GM20431 (cell line): ENCODE measurements around the gene TMED1.
"Not testable (repeated sequence)": the region's sequence is repeated elsewhere in the genome, so short reads cannot be mapped to it uniquely, and the experiment has no call there.

ENCODE experiments used
- in situ Hi-C: fragments of 300-500 bp; cut with MseI, MboI; formaldehyde crosslinking; loops from one replicate; pipeline ENCODE4 v1.15.0; 2020; ENCODE audit warnings: low sequenced_read_pairs; ENCODE audit not compliant: unreplicated experiment

TMED1 gene, protein sequence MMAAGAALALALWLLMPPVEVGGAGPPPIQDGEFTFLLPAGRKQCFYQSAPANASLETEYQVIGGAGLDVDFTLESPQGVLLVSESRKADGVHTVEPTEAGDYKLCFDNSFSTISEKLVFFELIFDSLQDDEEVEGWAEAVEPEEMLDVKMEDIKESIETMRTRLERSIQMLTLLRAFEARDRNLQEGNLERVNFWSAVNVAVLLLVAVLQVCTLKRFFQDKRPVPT

DNA sequence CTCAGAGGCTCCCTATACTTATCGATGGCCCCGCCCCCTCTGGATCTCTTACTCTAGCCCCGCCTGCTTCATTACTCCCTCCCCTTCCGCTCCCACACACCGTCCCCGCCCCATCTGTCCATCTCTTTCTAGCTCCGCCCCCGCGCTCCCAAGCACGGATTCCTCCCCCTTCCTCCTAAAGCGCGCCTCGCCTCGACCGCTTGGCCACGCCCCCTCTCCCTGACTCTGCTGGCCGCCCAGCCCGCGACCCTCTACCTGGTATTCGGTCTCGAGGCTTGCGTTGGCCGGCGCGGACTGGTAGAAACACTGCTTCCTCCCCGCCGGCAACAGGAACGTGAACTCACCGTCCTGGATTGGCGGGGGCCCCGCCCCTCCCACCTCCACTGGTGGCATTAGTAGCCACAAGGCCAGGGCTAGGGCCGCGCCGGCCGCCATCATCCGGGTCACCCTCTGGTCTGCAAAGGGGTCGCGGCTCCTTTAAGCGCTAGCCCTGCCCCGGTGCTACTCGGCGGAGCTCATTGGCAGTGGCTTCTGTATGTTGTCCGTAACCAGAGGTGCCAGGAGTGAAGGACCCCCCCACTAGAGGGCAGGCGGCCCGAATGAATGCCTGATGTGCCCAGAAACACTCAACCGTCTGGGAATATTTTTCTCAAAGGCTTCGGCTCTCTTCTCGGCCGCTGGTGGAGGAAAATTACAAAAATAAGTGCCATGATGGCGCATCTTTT lies at the start of gene TMED1:
Gene TMED1, minus strand, starts transcription at position 459 of the 725 bp plus-strand sequence. Its CDS starts 21 bp downstream, at position 438.
- in situ Hi-C loops: no loop called here

DNA sequence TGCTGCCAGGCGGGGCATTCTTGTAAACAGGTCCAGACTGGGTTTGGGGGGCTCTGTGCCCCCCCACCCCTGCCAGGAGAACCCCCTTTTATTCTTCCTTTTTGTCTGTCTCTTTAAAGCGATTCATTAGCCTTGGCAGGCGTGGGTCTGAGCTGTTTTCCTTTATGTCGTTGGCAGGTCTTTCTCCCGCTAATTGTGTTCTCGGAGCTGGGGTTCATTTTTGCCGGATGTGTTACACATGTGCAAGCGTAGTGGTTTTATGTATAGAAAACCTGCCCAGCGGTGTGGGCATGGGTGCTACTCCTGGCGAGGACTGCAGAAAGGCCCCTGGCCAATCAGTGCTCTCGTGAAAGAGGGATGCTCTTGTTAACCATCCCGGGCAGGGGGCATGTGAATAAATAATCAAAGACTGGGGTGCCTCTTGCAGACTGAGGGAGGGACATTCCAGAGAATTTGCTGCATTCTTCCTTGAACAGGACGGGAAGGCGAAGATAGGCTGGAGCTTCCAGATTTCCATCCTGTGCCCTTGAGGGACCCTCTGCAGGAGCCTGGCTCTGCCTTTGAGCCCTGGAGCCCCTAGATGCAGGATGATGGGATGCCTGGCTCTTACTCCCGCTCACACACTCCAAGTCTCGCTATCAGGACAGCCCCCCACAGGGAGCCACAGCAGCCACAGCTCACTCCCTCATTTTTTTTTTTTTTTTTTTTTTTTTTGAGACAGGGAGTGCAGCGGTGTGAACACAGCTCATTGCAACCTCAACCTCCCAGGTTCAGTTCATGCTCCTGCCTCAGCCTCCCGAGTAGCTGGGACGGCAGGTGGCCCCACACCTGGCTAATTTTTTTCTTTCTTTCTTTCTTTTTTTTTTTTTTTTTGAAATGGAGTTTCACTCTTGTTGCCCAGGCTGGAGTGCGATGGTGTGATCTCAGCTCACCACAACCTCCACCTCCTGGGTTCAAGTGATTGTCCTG lies 49.5 kb upstream of the TMED1 start:
- in situ Hi-C loops: no loop called here

DNA sequence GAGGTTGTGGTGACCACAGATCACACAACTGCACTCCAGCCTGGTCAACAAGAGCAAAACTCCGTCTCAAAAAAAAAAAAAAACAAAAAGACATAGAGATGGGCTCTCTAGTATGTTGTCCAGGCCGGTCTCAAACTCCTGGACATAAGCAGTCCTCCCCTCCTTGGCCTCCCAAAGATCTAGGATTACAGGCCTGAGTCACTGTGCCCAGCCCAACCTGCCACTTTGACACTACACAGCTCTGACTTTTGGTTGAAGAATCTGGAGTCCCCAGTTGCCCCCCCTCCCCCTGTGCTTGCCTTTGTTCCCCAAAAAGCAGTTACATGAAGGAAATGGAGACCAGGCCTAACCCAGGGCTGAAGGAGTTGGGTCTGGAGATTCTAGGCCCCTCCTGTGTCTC lies 48.3 kb upstream of the TMED1 start:
- in situ Hi-C loops: no loop called here

DNA sequence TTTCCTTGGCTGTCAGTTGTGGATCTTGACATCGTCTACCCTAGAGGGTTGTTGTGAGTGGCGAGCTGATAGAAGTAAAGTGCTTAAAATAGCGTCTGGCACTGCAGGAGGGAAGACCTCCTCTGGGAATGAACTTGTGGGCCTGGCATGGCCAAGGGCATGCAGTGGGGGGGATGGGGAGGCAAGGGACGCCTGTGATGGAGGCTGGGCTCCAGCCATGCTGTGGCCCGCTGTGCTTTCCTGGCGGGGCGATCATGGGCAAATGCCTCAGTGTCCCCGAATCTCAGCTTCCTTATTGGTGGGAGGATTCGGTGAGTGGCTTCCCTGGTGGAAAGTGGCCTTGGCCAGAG lies 46.1 kb upstream of the TMED1 start:
- in situ Hi-C loops: no loop called here

DNA sequence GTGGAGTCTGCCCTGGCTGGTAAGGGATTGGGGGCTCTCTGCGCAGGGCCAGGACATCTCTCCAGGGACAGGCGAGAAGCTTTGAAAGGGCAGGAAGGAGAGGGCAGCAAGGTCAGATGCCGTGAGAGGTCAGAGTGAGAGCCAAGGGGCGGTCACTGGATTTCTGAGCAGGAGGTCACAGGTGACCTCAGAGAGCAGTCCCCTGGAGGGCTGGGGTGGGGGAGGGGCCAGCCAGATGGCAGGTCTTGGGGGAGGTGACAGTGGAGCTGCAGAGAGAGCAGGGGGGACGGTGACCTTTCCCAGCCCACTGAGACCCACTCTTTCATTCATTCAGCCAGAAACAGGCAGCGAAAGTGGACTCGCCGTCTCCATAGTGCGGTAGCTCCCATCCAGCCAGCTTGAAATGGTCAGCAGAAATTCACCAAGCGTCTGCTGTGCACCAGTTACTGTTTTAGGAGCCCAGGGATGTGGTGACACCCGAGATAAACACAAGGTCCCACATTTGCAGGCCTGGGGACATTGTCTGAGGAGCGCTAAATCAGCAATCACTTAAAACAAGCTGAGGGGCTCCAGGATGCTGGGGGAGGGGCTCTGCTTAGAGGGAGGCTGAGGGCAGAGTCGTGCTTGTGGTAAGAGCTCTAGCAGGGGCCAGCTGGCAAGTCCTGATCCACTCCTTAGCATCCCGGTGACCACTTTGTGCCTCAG lies 45.5 kb upstream of the TMED1 start:
- in situ Hi-C loops: no loop called here

DNA sequence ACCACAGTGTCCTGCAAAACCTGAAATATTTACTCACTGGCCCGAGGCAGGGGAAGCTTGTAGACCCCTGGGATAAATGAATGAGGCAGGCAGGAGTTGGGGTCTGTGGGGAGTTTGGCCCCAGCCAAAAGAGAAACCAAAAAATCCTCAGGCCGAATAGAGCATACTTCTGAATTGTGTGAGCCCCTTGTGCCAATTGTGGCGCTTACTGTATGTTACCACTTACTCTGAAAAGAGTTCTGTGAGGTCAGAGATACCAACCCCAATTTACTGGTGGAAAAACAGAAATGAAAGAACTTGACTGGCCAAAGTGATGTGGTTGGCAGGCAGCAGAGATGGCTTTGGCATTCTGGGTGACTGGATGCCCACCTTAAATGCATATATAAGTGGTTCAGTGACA lies 42.2 kb upstream of the TMED1 start:
- in situ Hi-C loops: no loop called here

DNA sequence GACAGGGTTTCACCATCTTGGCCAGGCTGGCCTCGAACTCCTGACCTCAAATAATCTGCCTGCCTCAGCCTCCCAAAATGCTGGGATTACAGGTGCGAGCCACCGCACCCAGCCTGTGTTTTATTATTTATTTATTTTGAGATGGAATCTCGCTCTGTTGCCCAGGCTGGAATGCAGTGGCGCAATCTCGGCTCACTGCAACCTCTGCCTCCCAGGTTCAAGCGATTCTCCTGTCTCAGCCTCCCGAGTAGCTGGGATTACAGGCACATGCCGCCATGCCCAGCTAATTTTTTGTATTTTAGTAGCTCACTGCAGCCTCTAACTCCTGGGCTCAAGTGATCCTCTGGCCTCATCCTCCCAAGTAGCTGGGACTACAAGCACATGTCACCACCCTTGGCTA lies 41.6 kb upstream of the TMED1 start:
- in situ Hi-C loops: not testable (repeated sequence)

DNA sequence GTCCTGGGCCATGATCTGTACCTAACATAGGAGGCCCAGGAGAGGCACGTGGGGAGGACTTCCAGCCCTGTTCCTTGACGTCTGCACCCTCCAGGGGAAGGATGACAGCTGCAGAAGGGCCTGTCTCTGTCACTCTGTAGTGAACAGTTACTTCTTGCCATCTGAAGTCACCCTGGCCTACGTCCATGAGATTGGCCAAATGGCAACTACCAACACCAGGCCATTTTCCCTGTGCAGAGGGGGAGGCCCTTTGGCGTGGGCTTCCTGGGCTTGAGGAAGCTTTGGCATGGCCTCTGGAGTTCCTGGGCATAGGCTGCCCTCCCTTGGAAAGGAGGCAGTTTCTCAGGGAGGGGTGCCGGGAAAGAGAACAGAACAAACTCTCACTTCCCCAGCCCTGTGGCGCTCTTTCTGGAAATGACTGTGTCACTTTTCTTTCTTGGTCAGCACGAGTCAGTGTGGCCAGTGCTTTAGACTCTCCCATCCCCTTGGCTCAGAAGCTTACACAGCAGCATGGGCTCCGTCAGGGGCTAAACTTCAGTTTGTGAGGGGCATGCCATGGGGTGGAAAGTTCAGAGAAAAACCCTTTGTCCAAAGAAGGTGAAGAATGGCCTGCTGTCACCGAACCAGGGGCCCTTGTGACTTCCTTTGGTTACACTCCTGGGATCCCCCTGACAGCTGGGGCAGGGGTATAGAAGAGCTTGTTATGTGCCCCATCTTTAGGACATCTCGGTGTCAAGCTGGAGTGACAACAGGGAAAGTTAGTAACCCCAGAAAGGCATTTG lies 40.6 kb upstream of the TMED1 start:
- in situ Hi-C loops: no loop called here

DNA sequence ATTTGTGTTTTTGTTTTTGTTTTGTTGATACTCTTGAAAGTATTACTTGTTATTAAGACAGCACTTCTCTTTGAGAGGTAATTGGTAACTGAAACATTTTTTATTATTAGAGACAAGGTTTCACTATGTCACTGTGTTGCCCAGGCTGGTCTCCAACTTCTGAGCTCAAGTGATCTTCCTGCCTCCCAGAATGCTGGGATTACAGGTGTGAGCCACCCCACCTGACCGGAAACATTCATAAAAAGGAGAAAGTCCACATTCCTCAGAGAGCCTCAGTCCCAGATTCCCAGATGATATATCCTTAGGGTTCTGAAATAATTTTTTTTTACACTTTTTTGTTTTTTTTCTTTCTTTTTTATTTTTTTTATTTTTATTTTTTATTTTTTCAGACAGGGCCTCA lies 38.0 kb upstream of the TMED1 start:
- in situ Hi-C loops: loop anchor here (25.0 kb wide), 1 partner anchor 162 kb away; the partner anchor contains the start of genes DNM2 and QTRT1

DNA sequence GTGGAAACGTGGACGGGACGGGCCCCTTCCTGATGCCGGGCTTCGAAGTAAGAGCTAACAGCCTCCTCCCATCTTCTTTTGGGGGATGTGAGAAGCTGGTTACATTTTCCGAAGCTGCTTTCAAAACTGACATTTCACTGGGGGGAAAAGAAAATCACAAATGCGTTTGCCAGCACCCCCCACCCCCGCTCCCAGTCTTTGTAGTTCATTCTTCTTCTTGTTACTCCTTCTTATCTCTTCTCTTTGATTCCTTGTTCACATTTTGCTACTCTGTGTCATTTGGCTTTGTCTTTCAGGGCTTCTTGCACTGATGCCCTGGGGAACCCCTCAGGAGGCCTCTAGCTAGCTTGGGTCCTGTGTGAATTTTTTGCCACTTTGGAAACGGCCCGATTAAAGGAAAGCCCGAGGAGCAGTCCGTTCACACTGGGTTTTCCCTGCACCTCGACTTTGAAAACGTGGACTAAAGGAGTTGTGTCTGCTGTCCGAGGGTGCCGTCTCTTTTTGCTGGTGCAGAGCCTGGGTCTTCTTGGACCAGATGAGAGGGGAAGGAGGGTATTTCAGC lies 36.6 kb upstream of the TMED1 start:
- in situ Hi-C loops: loop anchor here (25.0 kb wide), 1 partner anchor 160 kb away; the partner anchor contains the start of genes DNM2 and QTRT1

DNA sequence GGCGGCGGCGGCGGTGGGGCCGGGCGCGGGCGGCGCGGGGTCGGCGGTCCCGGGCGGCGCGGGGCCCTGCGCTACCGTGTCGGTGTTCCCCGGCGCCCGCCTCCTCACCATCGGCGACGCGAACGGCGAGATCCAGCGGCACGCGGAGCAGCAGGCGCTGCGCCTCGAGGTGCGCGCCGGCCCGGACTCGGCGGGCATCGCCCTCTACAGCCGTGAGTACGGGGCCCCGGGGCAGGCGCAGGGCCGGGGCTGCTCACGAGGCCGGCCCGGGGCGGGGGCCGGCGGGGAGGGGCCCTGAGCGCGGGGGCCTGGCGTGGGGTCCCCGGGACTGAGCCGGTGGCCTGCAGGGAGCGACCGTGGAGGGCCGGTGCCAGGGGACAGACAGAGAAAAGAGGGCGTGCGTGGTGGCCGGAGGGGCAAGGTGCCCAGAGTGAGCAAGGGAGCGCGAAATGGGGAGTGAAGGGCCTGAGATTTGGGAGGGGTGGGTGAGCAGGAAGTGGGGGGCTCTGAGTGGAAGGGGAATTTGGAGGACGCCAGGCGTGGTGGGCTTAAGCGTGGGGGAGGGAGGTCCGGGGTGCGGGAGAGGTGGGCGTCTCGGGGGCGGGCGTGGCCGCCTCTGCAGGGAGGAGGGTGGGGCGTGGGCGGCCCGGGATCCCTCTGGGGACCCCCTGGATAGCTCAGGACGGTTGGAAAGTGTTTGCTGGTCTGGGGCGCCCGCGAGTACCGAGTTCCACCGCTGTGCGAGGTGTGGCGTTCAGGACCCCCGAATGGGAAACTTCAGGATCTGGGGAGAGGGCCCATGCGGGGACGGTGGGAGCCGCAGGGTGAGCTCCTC lies 35.9 kb upstream of the TMED1 start:
- in situ Hi-C loops: loop anchor here (25.0 kb wide), 1 partner anchor 160 kb away; the partner anchor contains the start of genes DNM2 and QTRT1

DNA sequence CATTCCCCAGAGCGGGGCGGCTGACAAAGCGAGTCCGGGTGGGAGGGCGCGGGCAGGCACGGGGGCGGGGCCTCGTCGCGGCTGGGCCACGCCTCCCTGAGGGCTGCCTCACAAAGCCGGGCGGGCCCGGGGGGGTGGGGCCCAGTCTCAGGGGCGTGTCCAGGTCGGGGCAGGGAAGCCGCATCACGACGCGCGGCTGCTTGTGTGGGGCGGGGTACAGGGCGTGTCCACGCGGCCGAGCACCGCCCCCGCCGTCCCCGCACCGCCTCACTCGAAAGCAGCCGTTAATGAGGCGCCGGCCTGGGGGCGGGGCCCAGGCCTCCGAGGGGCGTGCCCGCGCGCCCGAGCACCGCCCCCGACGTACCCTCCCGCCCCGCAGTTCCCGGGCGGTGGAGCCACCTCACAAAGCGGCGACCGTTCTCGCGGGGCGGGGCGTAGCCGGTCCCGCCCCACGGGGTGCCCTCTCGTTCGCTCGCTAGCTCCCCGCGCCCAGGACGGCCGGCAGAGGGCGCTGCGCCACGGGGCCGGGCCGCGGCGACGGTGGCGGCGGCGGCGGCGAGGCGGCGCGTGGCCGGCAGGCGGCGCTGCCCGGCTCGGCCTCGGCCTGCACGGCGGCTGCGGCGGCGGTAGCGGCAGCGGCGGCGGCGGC lies 35.1 kb upstream of the TMED1 start, which contains the start of gene CARM1:
Gene CARM1, plus strand, starts transcription at position 599 of the 649 bp plus-strand sequence. CDS start 150 bp downstream, outside the sequence.
- in situ Hi-C loops: loop anchor here (25.0 kb wide), 1 partner anchor 159 kb away; the partner anchor contains the start of genes DNM2 and QTRT1

DNA sequence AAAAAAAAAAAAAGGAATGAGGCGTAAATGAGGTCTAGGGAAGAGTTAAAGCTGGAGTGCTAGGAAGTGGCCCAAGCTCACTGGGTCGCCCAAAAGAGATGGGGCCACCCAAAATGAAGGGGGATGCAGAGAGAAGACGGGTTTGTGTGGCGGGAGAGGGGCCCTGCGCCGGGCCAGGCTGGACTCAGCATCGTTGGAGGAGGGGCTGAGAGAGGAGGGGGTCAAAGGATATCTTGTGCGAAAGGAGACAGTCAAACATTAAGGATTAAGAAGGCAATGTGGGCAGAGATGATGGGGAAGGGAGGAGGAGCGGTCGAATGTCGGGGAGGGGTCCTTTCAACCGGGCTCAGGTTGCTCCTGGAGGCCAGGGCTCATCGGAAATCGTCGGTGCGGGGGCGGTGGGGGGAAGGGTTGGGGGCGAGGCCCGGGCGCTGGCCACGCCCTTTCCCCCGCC lies 34.5 kb upstream of the TMED1 start:
- in situ Hi-C loops: loop anchor here (25.0 kb wide), 1 partner anchor 158 kb away; the partner anchor contains the start of genes DNM2 and QTRT1

DNA sequence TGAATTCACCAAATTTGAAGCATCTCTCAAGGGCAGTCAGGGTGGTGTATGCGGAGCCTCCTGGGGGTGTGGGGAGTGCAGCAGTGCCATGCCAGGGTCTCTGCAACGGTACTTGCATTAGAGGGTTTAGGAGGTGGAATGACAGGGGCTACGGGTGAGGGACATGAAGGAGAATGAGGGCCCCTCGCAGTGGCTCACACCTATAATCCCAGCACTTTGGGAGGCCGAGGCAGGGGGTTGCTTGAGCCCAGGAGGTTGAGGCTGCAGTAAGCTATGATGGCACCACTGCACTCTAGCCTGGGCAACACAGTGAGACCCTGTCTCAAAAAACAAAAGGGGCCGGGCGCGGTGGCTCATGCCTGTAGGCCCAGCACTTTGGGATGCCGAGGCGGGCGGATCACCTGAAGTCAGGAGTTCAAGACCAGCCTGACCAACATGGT lies 33.9 kb upstream of the TMED1 start:
- in situ Hi-C loops: loop anchor here (25.0 kb wide), 1 partner anchor 158 kb away; the partner anchor contains the start of genes DNM2 and QTRT1

DNA sequence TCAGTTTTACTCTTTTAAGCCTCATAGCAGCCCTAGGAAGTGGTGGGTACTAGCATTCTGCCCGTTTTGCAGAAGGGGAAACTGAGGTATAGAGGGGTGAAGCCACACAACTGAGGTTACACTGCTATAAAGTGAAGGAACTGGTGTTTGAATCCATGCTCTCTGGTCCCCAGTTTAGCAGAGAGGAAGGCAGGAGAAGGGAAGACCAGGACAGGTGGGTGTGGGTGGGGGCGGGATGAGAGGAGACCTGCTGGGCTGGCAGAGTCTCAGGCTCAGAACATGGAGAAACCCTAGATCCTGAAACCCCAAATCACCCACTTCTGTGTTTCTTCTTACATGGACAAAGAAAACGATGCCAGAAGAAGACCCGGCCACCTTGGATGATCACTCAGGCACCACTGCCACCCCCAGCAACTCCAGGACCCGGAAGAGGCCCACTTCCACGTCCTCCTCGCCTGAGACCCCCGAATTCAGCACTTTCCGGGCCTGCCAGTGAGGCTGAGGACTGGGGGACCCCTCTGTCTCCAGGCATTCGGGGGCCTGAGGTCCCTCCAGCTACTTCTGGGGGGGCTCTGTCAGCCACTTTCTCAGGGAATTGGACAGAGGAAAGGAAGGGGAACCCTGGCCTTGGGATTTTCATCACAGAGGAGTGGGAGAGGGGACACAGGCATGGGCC lies 33.0 kb upstream of the TMED1 start:
- in situ Hi-C loops: loop anchor here (25.0 kb wide), 1 partner anchor 157 kb away; the partner anchor contains the start of genes DNM2 and QTRT1

DNA sequence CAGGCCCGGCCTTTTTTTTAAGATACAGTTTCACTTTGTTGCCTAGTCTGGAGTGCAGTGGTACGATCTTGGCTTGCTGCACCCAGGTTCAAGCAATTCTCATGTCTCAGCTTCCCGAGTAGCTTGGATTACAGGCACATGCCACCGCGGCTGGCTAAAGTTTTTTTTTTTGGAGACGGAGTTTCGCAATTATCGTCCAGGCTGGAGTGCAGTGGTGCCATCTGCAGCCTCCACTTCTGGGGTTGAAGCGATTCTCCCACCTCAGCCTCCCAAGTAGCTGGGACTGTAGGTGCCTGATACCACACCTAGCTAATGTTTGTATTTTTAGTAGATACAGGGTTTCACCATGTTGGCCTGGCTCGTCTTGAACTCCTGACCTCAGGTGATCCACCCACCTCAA lies 30.5 kb upstream of the TMED1 start:
- in situ Hi-C loops: loop anchor here (25.0 kb wide), 1 partner anchor 154 kb away; the partner anchor contains the start of genes DNM2 and QTRT1
